ENCODE measurements around the gene TBX1. TPM values are rescaled to one million over a fixed set of nuclear protein-coding genes. Genes with fewer than 3 reads are reported as not detected.

TBX1 gene
- total RNA-seq, 4 donors from 2014 or later: 0.18 to 4.4 (median 0.26) TPM

DNA sequence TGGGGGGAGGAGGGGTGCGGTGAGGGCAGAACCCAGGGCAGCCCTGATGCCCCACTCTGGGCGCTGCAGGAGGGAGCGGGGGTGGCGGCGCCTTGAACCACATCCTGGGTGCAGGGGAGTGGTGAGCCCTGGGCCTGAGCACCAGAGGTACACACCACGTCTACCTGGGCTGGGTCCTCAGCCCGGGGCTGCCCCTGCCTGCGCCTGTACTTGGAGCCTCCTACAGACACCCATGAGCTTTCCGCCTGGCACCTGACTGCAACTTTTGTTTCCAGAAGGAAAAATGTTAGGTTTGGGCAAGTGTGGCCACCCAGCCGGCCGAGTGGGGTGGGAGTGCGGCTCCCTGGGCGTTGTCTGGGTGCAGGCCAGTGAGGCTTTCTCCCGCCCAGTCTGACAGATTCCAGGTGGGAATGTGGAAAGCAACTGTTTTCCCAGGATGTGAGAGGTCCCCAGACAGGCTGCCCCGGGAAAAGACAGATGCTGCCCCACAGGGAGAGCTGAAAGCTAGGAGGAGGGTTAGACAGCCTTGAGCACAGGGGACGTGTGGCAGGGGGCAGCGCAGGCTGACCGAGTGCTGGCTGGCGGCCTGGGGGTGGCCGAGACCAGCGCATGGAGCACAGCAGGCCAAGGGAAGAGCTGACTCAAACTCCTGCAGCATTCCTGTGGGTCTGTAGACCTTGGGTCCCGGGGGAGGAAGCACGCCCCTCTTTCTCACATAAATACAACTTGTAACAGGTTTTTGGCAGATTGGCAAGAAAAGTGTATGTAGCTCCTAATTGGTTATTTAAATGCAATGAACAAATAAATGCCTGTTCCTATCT, 50.0 kb downstream of the TBX1 start:
- WGBS, 2 donors: 64% methylated on average over 11 to 21 of the region's 23 CpGs
- no peak for DNase-seq

DNA sequence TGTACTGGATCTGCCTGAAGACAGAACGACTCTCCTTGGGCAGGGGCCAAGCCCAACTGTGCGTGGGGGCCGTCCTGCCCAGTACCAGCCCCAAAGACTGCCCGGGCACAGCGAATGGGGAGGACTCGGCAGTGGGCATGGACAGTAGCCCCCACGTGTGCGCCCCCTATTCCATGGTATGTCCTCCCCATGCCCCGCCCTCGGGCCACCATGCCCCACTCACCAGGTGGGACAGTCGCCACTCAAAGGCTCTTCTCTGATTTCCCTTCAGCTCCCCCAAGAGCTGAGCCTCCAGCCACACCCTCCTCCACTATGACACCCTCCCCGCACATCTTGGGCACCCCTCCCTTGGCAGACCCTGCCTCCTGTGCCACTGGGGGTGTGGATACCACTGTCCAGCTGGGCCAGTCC, 50.6 kb downstream of the TBX1 start:
- WGBS, 2 donors: 59 to 76% methylated on average over 3 to 11 of the region's 12 CpGs
- H3K4me1 ChIP-seq: peaks cover 13 to 51% (median 21%) of the 10 kb centered on the region in 3 donors
- DNase-seq: no peak

More for the DNA sequence above, 50.0 kb downstream of the TBX1 start:
- H3K36me3 ChIP-seq: no peaks in the 10 kb centered on the region
- no peak overlapping the region for H3K4me3 ChIP-seq
- peaks cover 16 to 54% (median 27%) of the 10 kb centered on the region in 3 donors for H3K4me1 ChIP-seq
- no peaks in the 10 kb centered on the region for H3K9me3 ChIP-seq
- no peaks in the 10 kb centered on the region for H3K27me3 ChIP-seq
- no peak overlapping the region for H3K27ac ChIP-seq
- intact Hi-C loops (cut with DNase I): no loop called here
- TF ChIP-seq POLR2A (IDR thresholded peaks at IDR 0.05): no peak
- TF ChIP-seq, protein P1, sequence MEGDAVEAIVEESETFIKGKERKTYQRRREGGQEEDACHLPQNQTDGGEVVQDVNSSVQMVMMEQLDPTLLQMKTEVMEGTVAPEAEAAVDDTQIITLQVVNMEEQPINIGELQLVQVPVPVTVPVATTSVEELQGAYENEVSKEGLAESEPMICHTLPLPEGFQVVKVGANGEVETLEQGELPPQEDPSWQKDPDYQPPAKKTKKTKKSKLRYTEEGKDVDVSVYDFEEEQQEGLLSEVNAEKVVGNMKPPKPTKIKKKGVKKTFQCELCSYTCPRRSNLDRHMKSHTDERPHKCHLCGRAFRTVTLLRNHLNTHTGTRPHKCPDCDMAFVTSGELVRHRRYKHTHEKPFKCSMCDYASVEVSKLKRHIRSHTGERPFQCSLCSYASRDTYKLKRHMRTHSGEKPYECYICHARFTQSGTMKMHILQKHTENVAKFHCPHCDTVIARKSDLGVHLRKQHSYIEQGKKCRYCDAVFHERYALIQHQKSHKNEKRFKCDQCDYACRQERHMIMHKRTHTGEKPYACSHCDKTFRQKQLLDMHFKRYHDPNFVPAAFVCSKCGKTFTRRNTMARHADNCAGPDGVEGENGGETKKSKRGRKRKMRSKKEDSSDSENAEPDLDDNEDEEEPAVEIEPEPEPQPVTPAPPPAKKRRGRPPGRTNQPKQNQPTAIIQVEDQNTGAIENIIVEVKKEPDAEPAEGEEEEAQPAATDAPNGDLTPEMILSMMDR (IDR thresholded peaks at IDR 0.05): no peak

DNA sequence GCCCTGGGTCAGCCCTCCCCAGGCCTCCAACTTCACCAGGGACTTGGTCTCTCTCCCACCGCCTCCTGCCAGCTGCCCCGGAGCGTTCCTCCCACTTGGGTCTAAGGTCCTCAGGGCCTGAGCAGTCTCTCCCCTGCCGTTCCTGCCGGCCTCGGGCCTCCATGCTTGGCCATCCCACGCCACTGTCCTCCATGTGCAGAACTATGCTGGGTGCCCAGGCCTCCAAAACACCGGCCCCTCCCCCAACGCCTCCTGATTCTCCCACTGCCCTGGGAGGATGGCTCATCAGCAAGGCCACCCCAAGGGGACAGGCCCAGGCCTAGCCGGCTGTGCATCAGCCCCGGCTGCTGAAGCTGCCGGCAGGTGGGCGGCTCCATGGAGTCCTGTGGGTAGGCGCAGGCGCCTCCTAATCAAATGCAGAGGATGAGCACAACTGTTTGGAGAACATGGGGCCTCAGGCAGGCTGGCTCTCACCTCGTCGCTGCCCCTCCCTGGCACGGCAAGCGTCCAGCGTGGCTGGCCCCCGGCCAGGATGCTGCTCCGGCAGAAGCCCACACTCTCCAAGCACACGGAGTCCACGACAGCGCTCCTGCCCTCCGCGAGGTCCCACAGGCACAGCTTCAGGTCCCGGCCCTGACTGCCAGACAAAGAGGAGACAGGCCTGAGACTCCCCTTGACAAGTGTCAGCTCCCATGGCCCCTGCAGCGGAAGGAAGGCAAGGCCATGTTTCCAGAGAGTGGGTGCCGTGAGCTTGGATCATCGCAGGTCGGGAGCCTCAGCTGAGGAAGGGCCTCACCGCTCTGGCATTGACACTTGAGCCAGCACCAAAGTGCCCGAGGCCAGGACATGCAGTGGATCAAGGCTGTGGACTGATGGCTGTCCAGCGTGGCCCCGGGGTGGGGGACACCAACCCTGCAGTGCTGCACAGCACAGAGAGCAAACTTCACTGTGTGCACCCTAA, 51.5 kb downstream of the TBX1 start:
- no peaks in the 10 kb centered on the region for H3K27me3 ChIP-seq
- intact Hi-C loops (cut with DNase I): no loop called here
- no peaks in the 10 kb centered on the region for H3K9me3 ChIP-seq
- peaks cover 4 to 42% (median 15%) of the 10 kb centered on the region in 3 donors for H3K4me1 ChIP-seq
- no peak for TF ChIP-seq POLR2A (IDR thresholded peaks at IDR 0.05)
- WGBS, 2 donors: 78 to 100% methylated on average over 7 to 9 of the region's 36 CpGs
- DNase-seq: no peak
- H3K4me3 ChIP-seq: no peak overlapping the region
- H3K27ac ChIP-seq: no peak overlapping the region
- H3K36me3 ChIP-seq: no peaks in the 10 kb centered on the region

More for the DNA sequence above, 50.6 kb downstream of the TBX1 start:
- H3K27me3 ChIP-seq: no peaks in the 10 kb centered on the region
- intact Hi-C loops (cut with DNase I): no loop called here
- TF ChIP-seq, protein P1 (IDR thresholded peaks at IDR 0.05): no peak
- no peaks in the 10 kb centered on the region for H3K9me3 ChIP-seq
- no peaks in the 10 kb centered on the region for H3K36me3 ChIP-seq
- H3K27ac ChIP-seq: no peak overlapping the region
- H3K4me3 ChIP-seq: no peak overlapping the region

DNA sequence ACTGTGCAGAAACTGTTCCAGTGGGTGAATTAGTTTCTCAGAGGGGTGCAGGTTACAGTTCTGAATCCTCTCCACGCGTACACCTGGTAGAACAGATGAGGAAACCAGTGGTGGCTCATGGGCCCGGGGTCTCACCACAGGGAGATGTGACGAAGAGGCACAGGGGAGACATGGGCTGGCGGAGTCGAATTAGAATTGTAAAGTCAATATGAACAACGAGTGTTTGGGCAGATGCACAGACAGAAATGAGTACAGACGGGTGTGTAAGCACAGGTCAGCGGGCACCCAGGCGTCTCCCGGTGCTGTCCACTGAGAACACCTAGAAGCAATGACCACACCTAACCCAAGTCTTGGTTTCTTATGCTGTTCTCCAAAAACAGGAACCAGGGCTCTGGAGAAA, 52.3 kb downstream of the TBX1 start:
- no peaks in the 10 kb centered on the region for H3K9me3 ChIP-seq
- peaks cover 4 to 34% (median 8%) of the 10 kb centered on the region in 3 donors for H3K4me1 ChIP-seq
- 92 to 95% methylated on average over 11 of the region's 11 CpGs for WGBS, 2 donors
- TF ChIP-seq, protein P1 (IDR thresholded peaks at IDR 0.05): no peak
- TF ChIP-seq POLR2A (IDR thresholded peaks at IDR 0.05): no peak
- intact Hi-C loops (cut with DNase I): no loop called here
- no peaks in the 10 kb centered on the region for H3K27me3 ChIP-seq
- H3K36me3 ChIP-seq: no peaks in the 10 kb centered on the region
- no peak overlapping the region for H3K27ac ChIP-seq
- no peak for DNase-seq
- H3K4me3 ChIP-seq: no peak overlapping the region

DNA sequence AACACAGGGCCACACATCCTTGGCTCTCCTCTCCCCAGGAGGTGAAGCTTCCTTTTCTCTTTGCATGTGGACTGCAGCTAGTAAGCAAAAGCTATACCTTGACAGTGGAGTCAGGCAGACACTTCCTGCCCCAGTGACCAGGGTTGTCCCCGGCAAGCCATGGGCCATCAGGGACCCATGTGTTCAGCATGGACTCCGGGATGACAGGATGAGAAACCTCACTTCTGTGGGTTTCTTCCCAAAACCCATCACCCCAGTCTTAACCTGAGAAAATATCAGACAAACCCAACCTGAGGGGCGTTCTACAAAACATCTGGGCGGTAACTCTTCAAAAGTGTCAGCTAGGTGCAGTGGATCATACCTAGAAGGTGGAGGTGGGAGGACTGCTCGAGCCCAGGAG, 53.9 kb downstream of the TBX1 start:
- DNase-seq: no peak
- Histone ChIP-seq H3K4me3 (no peak overlapping the region), H3K36me3 (no peaks in the 10 kb centered on the region), H3K27ac (no peak overlapping the region), H3K4me1 (peaks cover 4 to 33% (median 8%) of the 10 kb centered on the region in 3 donors), H3K27me3 (no peaks in the 10 kb centered on the region), H3K9me3 (no peaks in the 10 kb centered on the region)
- no peak for TF ChIP-seq POLR2A (IDR thresholded peaks at IDR 0.05)
- TF ChIP-seq, protein P1 (IDR thresholded peaks at IDR 0.05): no peak
- WGBS, 2 donors: 79 to 83% methylated on average over 4 of the region's 5 CpGs
- intact Hi-C loops (cut with DNase I): no loop called here
